ENCODE data around the gene TOP3A. TPM values are rescaled to one million over a fixed set of nuclear protein-coding genes. Genes with fewer than 3 reads are reported as not detected.

The TOP3A gene
- total RNA-seq, 1 experiment from 2014 or later = 56.1 TPM

DNA sequence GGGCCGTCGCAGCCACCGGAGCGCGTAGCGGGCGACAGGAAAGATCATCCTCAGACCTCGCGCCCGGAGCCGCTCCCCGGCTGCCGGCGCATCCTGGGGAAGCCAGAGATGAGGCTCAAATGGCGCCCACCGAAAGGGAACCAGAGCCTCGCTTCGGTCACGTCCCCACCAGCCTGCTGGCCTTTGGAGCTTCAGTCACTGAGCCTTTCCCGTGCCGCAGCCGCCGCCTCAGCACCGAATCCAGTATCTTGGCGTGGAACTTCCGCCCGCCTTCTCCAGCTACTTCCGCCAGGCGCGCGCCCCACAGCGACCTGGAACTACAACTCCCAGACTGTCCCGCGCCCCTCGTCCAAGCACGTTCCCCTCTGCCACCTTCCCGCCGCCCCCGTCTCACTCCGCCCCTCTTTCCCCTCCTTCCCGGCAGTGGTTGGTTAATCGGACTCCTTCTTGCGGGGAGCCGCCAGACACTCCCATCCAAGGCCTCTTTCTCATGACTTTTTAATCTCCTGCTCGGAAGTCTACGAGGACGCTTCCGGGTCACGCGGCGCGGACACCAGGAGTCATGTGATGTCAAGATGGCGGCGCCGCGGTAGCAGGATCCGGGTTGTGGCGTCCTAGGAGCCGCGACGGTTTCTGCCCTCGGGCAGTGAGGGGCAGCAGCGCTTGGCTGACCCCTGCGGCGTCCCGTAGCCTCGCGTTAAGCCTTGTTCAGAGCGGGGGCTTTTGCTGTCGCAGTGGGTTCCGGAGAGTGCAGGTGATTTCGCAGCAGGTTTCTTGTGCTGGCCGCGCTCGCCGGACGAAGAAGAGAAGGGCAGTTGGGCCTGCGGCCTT lies at the start of gene TOP3A, which contains the start of gene SMCR8 (continued):
- TF ChIP-seq CDX4 (CRISPR knock-in tag; IDR thresholded peaks at IDR 0.05; ENCODE audit: borderline replicate concordance) (no peak), ZBTB43 (CRISPR knock-in tag; IDR thresholded peaks at IDR 0.05) (peak; percentile 50), FOXK1 (CRISPR knock-in tag; IDR thresholded peaks at IDR 0.05) (peak; percentile 87), ZNF425 (CRISPR knock-in tag; conservative IDR thresholded peaks at IDR 0.05) (no peak), ATF6 (CRISPR knock-in tag; IDR thresholded peaks at IDR 0.05) (no peak), TEAD1 (CRISPR knock-in tag; IDR thresholded peaks at IDR 0.05) (peak; percentile 78), AR (CRISPR knock-in tag; IDR thresholded peaks at IDR 0.05) (no peak), SMAD4 (CRISPR knock-in tag; IDR thresholded peaks at IDR 0.05) (0 out of 2 replicates have a peak, but pooled peaks have one; percentile 45), ZNF281 (CRISPR knock-in tag; IDR thresholded peaks at IDR 0.05) (no peak; the same call in 1 of the 2 replicates), GABPB1 (CRISPR knock-in tag; IDR thresholded peaks at IDR 0.05) (no peak), IRF2 (CRISPR knock-in tag; IDR thresholded peaks at IDR 0.05; ENCODE audit: borderline replicate concordance, low read depth) (no peak), CBFB (CRISPR knock-in tag; IDR thresholded peaks at IDR 0.05; ENCODE audit: low read depth) (no peak), TP53 (CRISPR knock-in tag; IDR thresholded peaks at IDR 0.05) (no peak), RELA (CRISPR knock-in tag; IDR thresholded peaks at IDR 0.05; ENCODE audit: borderline replicate concordance) (0 out of 2 replicates have a peak, but pooled peaks have one; percentile 17), HMGXB4 (CRISPR knock-in tag; IDR thresholded peaks at IDR 0.05) (no peak), USF1 (CRISPR knock-in tag; IDR thresholded peaks at IDR 0.05) (peak; percentile 99), MXD4 (CRISPR knock-in tag; IDR thresholded peaks at IDR 0.05; ENCODE audit: borderline replicate concordance) (no peak), TCF7 (CRISPR knock-in tag; IDR thresholded peaks at IDR 0.05; ENCODE audit: low read depth) (0 out of 2 replicates have a peak, but pooled peaks have one; percentile 55)
- TF ChIP-seq, protein P1, sequence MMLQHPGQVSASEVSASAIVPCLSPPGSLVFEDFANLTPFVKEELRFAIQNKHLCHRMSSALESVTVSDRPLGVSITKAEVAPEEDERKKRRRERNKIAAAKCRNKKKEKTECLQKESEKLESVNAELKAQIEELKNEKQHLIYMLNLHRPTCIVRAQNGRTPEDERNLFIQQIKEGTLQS (CRISPR knock-in tag; conservative IDR thresholded peaks at IDR 0.05) = no peak
- TF ChIP-seq, protein P2, sequence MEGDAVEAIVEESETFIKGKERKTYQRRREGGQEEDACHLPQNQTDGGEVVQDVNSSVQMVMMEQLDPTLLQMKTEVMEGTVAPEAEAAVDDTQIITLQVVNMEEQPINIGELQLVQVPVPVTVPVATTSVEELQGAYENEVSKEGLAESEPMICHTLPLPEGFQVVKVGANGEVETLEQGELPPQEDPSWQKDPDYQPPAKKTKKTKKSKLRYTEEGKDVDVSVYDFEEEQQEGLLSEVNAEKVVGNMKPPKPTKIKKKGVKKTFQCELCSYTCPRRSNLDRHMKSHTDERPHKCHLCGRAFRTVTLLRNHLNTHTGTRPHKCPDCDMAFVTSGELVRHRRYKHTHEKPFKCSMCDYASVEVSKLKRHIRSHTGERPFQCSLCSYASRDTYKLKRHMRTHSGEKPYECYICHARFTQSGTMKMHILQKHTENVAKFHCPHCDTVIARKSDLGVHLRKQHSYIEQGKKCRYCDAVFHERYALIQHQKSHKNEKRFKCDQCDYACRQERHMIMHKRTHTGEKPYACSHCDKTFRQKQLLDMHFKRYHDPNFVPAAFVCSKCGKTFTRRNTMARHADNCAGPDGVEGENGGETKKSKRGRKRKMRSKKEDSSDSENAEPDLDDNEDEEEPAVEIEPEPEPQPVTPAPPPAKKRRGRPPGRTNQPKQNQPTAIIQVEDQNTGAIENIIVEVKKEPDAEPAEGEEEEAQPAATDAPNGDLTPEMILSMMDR (IDR thresholded peaks at IDR 0.05) = no peak

Measured in WTC11 (cell line).